H9 (cell line): ENCODE measurements around the gene CYB561D1. TPM values are rescaled to one million over a fixed set of nuclear protein-coding genes. Genes with fewer than 3 reads are reported as not detected.
A peak's percentile ranks its signal among the peaks of the same experiment; 100 is the strongest.

Experiments
- DNase-seq: peaks from one replicate; pipeline ENCODE4 v3.0.0-alpha.2; 2017
- H2AFZ ChIP-seq: one replicate; pipeline ENCODE4 v1.6.1; 2013; ENCODE audit warnings: mild to moderate bottlenecking, low read length, control low read depth, moderate library complexity
- H2AK5ac ChIP-seq: 2 replicates; pipeline ENCODE4 v1.6.1; 2013; ENCODE audit warnings: low read length, control low read depth, mixed read lengths; ENCODE audit not compliant: insufficient read length
- H2BK120ac ChIP-seq: one replicate; pipeline ENCODE4 v1.6.1; 2013; ENCODE audit warnings: low read depth, mild to moderate bottlenecking, low read length, control low read depth, inconsistent platforms; ENCODE audit not compliant: poor library complexity, severe bottlenecking
- H2BK12ac ChIP-seq: 2 replicates; pipeline ENCODE4 v1.6.1; 2013; ENCODE audit warnings: low read length, control low read depth, mixed read lengths, low read depth; ENCODE audit not compliant: insufficient read length
- H2BK15ac ChIP-seq: 2 replicates; pipeline ENCODE4 v1.6.1; 2013; ENCODE audit warnings: low read depth, low read length, control low read depth
- H2BK20ac ChIP-seq: one replicate; pipeline ENCODE4 v1.6.1; 2013; ENCODE audit warnings: low read depth, mild to moderate bottlenecking, low read length, control low read depth, inconsistent platforms; ENCODE audit not compliant: poor library complexity, severe bottlenecking
- H2BK5ac ChIP-seq: 2 replicates; pipeline ENCODE4 v1.6.1; 2013; ENCODE audit warnings: low read length, control low read depth, mixed read lengths; ENCODE audit not compliant: insufficient read length
- H3K14ac ChIP-seq: 2 replicates; pipeline ENCODE4 v1.6.1; 2013; ENCODE audit warnings: low read length, control low read depth; ENCODE audit not compliant: insufficient read depth
- H3K18ac ChIP-seq: 2 replicates; pipeline ENCODE4 v1.6.1; 2013; ENCODE audit warnings: low read depth, mild to moderate bottlenecking, mixed read lengths, low read length, control low read depth; ENCODE audit not compliant: insufficient read length
- H3K23ac ChIP-seq: 2 replicates; pipeline ENCODE4 v1.6.1; 2013; ENCODE audit warnings: low read length, control low read depth, mixed read lengths, low read depth; ENCODE audit not compliant: insufficient read length
- H3K23me2 ChIP-seq: 2 replicates; pipeline ENCODE4 v1.6.1; 2013; ENCODE audit warnings: low read depth, mild to moderate bottlenecking, mixed read lengths, low read length, control low read depth; ENCODE audit not compliant: insufficient read length, poor library complexity, severe bottlenecking
- H3K27ac ChIP-seq: 2 replicates; pipeline ENCODE4 v1.5.1; 2013; ENCODE audit warnings: low read length, control low read depth, mixed read lengths, low read depth; ENCODE audit not compliant: insufficient read length
- H3K27me3 ChIP-seq: 2 replicates; pipeline ENCODE4 v1.6.1; 2013; ENCODE audit warnings: low read length, control low read depth, inconsistent platforms; ENCODE audit not compliant: insufficient read depth
- H3K4ac ChIP-seq: 2 replicates; pipeline ENCODE4 v1.6.1; 2013; ENCODE audit warnings: low read depth, mild to moderate bottlenecking, control low read depth, inconsistent platforms, low read length, moderate library complexity
- H3K4me1 ChIP-seq: 2 replicates; pipeline ENCODE4 v1.6.1; 2013; ENCODE audit warnings: low read length, control low read depth, inconsistent platforms; ENCODE audit not compliant: insufficient read depth
- H3K4me2 ChIP-seq: 2 replicates; pipeline ENCODE4 v1.6.1; 2013; ENCODE audit warnings: low read length, control low read depth, mixed read lengths; ENCODE audit not compliant: insufficient read length, insufficient read depth
- H3K56ac ChIP-seq: 2 replicates; pipeline ENCODE4 v1.6.1; 2013; ENCODE audit warnings: low read depth, mild to moderate bottlenecking, mixed read lengths, low read length, control low read depth; ENCODE audit not compliant: insufficient read length
- H3K79me1 ChIP-seq: 2 replicates; pipeline ENCODE4 v1.6.1; 2013; ENCODE audit warnings: low read depth, mild to moderate bottlenecking, moderate library complexity, low read length, control low read depth, inconsistent platforms; ENCODE audit not compliant: insufficient read depth, poor library complexity, severe bottlenecking
- H3K79me2 ChIP-seq: 2 replicates; pipeline ENCODE4 v1.6.1; 2013; ENCODE audit warnings: low read length, control low read depth, inconsistent platforms; ENCODE audit not compliant: insufficient read depth
- H3K9ac ChIP-seq: 2 replicates; pipeline ENCODE4 v1.6.1; 2013; ENCODE audit warnings: low read length, control low read depth, mixed read lengths; ENCODE audit not compliant: insufficient read length; ENCODE audit errors: extremely low read depth
- H3K9me3 ChIP-seq: one replicate; pipeline ENCODE4 v1.6.1; 2013; ENCODE audit warnings: low read depth, low read length, inconsistent platforms; ENCODE audit not compliant: control insufficient read depth
- H3T11ph ChIP-seq: one replicate; pipeline ENCODE4 v1.6.1; 2013; ENCODE audit warnings: mild to moderate bottlenecking, low read length, control low read depth, inconsistent platforms
- H4K20me1 ChIP-seq: one replicate; pipeline ENCODE4 v1.6.1; 2013; ENCODE audit not compliant: control insufficient read depth, insufficient read length, insufficient read depth
- H4K5ac ChIP-seq: 2 replicates; pipeline ENCODE4 v1.6.1; 2013; ENCODE audit warnings: low read depth, mild to moderate bottlenecking, mixed read lengths, low read length, control low read depth; ENCODE audit not compliant: insufficient read length
- H4K8ac ChIP-seq: replicated peaks from 2 replicates; pipeline ENCODE4 v1.6.1; 2013; ENCODE audit warnings: low read length, control low read depth, mixed read lengths, low read depth; ENCODE audit not compliant: insufficient read length
- H4K91ac ChIP-seq: 2 replicates; pipeline ENCODE4 v1.6.1; 2013; ENCODE audit warnings: low read depth, mild to moderate bottlenecking, moderate library complexity, mixed read lengths, low read length, control low read depth; ENCODE audit not compliant: insufficient read length
- H3K27ac Mint-ChIP-seq, 3 experiments: 2 replicates in 2 of 3; 3 replicates in 1 of 3; pipeline ENCODE4 v1.8.0; 2020 to 2021; ENCODE audit warnings: mixed read lengths in 3 of 3, mild to moderate bottlenecking in 1 of 3, moderate library complexity in 1 of 3
- H3K27me3 Mint-ChIP-seq: 2 replicates; pipeline ENCODE4 v1.8.0; 2021; ENCODE audit warnings: low read depth, mild to moderate bottlenecking, moderate library complexity, mixed read lengths
- H3K36me3 Mint-ChIP-seq, 3 experiments: 2 replicates in 2 of 3; 3 replicates in 1 of 3; pipeline ENCODE4 v1.8.0; 2020 to 2021; ENCODE audit warnings: low read depth in 3 of 3, mixed read lengths in 3 of 3; ENCODE audit not compliant: insufficient read depth in 1 of 3
- H3K4me1 Mint-ChIP-seq, 2 experiments: 2 replicates each; pipeline ENCODE4 v1.8.0; 2020; ENCODE audit warnings: mixed read lengths in 2 of 2
- H3K4me3 Mint-ChIP-seq, 2 experiments: 2 replicates in 1 of 2; 3 replicates in 1 of 2; pipeline ENCODE4 v1.8.0; 2020 to 2021; ENCODE audit warnings: mild to moderate bottlenecking in 2 of 2, mixed read lengths in 2 of 2, moderate library complexity in 1 of 2
- H3K9me3 Mint-ChIP-seq, 2 experiments: 2 replicates in 1 of 2; 3 replicates in 1 of 2; pipeline ENCODE4 v1.8.0; 2020; ENCODE audit warnings: mild to moderate bottlenecking in 2 of 2, mixed read lengths in 2 of 2, moderate library complexity in 1 of 2
- WGBS: extraction: QIAGEN DNeasy Blood & Tissue Kit; methylation state at CpG from one replicate; pipeline ENCODE4 v1.1.7; 2013; ENCODE audit warnings: missing lambda C conversion rate, low lambda C conversion rate, mixed read lengths; ENCODE audit not compliant: insufficient read length; ENCODE audit errors: extremely low coverage; 5-methylcytosine and 5-hydroxymethylcytosine counted together
- total RNA-seq: library from RNA; stranded (reverse); gene quantifications from 2 replicates; pipeline ENCODE4 v1.2.1, GENCODE V29; 2021
- TF ChIP-seq, protein P1 (sequence below): fragments of 200-600 bp; sonication (generic); conservative IDR thresholded peaks from 3 replicates; pipeline ENCODE4 v1.8.0; 2021; ENCODE audit warnings: antibody characterized with exemption, mild to moderate bottlenecking

Gene CYB561D1
- total RNA-seq, 1 experiment from 2014 or later = 6.5 TPM

DNA sequence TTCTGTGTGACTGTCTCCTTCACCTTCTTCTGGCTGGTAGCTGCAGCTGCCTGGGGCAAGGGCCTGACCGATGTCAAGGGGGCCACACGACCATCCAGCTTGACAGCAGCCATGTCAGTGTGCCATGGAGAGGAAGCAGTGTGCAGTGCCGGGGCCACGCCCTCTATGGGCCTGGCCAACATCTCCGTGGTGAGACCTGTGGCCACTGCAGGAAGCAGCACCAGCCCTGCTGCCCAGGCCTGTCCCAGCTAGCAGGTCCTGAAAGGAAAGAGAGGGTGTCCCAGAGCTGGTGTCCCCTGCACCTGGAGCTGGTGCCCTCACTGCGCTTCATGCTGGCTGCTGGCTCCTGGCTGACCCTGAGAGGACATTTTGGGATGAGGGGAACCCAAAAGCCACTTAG lies 16.1 kb upstream of the CYB561D1 start:
- H3K27me3 Mint-ChIP-seq = peaks cover 53% of the 10 kb centered on the region
- no peaks in the 10 kb centered on the region for H4K20me1 ChIP-seq
- no peaks in the 10 kb centered on the region for H3K36me3 Mint-ChIP-seq
- H3K18ac ChIP-seq = no peak overlapping the region
- no peaks in the 10 kb centered on the region for H3K79me2 ChIP-seq
- no peak overlapping the region for H3K23ac ChIP-seq
- H3K9ac ChIP-seq = no peak overlapping the region
- H3K9me3 Mint-ChIP-seq = no peaks in the 10 kb centered on the region; a peak in 1 of 5 replicates
- H3K4me1 ChIP-seq = no peaks in the 10 kb centered on the region
- DNase-seq = peak; percentile 25
- H2AK5ac ChIP-seq = no peak overlapping the region
- no peak overlapping the region for H3K4me3 Mint-ChIP-seq
- no peak overlapping the region for H3K27ac ChIP-seq
- no peak overlapping the region for H3K56ac ChIP-seq
- no peaks in the 10 kb centered on the region for H3K79me1 ChIP-seq
- no CpG with 5 or more reads among the region's 6 CpGs for WGBS
- no peak overlapping the region; the same call in 1 of the 2 replicates for H3K14ac ChIP-seq
- H2BK12ac ChIP-seq = no peak overlapping the region
- H3K23me2 ChIP-seq = no peaks in the 10 kb centered on the region
- H3K4ac ChIP-seq = no peak overlapping the region
- no peak overlapping the region for H2BK120ac ChIP-seq
- no peak overlapping the region for H2BK20ac ChIP-seq
- no peak overlapping the region for H2AFZ ChIP-seq
- H2BK5ac ChIP-seq = no peak overlapping the region
- H3K4me2 ChIP-seq = no peak overlapping the region
- H3K27ac Mint-ChIP-seq = no peak overlapping the region
- H3K27me3 ChIP-seq = 0 out of 2 replicates have a peak, but pooled peaks cover 2% of the 10 kb centered on the region
- H4K91ac ChIP-seq = no peak overlapping the region
- H3K4me1 Mint-ChIP-seq = peaks cover 8 to 11% of the 10 kb centered on the region in 2 experiments
- no peak overlapping the region for H2BK15ac ChIP-seq
- H3T11ph ChIP-seq = no peak overlapping the region
- H4K8ac ChIP-seq = no peak overlapping the region
- TF ChIP-seq, protein P1, sequence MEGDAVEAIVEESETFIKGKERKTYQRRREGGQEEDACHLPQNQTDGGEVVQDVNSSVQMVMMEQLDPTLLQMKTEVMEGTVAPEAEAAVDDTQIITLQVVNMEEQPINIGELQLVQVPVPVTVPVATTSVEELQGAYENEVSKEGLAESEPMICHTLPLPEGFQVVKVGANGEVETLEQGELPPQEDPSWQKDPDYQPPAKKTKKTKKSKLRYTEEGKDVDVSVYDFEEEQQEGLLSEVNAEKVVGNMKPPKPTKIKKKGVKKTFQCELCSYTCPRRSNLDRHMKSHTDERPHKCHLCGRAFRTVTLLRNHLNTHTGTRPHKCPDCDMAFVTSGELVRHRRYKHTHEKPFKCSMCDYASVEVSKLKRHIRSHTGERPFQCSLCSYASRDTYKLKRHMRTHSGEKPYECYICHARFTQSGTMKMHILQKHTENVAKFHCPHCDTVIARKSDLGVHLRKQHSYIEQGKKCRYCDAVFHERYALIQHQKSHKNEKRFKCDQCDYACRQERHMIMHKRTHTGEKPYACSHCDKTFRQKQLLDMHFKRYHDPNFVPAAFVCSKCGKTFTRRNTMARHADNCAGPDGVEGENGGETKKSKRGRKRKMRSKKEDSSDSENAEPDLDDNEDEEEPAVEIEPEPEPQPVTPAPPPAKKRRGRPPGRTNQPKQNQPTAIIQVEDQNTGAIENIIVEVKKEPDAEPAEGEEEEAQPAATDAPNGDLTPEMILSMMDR = no peak
- no peaks in the 10 kb centered on the region for H3K9me3 ChIP-seq
- H4K5ac ChIP-seq = no peak overlapping the region
